Testis (tissue), 2 donors: ENCODE data around the gene ARHGEF40.

ENCODE experiments used
- POLR2A ChIP-seq: fragments of 450-650 bp; IDR thresholded peaks from one replicate; pipeline ENCODE4 v1.6.1; 2017; ENCODE audit warnings: antibody characterized with exemption, mild to moderate bottlenecking, moderate library complexity
- TF ChIP-seq, protein P1 (sequence below), 3 experiments: fragments of 450-650 bp in 2 of 3; fragments of 200-600 bp in 1 of 3; sonication (generic) in 1 of 3; IDR thresholded peaks; one replicate each; pipeline ENCODE4 v1.5.1; 2016 to 2019; ENCODE audit warnings: antibody characterized with exemption in 3 of 3, mild to moderate bottlenecking in 2 of 3, moderate library complexity in 1 of 3

DNA sequence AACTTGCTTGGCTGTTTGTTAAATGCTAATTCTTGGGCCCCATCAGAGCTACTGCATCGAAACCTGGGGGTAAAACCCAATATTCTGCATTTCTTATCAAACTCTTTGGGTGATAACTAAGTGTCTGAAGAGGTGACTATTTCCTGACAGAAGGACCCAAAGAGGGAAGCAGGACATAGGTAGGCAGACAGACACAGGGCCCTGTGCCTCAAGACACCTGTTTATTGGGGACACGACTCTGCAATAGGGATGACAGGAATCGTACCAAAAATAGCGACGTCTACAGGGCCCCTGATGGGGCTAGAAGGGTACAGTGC, 19.7 kb downstream of the ARHGEF40 start:
- TF ChIP-seq, protein P1, sequence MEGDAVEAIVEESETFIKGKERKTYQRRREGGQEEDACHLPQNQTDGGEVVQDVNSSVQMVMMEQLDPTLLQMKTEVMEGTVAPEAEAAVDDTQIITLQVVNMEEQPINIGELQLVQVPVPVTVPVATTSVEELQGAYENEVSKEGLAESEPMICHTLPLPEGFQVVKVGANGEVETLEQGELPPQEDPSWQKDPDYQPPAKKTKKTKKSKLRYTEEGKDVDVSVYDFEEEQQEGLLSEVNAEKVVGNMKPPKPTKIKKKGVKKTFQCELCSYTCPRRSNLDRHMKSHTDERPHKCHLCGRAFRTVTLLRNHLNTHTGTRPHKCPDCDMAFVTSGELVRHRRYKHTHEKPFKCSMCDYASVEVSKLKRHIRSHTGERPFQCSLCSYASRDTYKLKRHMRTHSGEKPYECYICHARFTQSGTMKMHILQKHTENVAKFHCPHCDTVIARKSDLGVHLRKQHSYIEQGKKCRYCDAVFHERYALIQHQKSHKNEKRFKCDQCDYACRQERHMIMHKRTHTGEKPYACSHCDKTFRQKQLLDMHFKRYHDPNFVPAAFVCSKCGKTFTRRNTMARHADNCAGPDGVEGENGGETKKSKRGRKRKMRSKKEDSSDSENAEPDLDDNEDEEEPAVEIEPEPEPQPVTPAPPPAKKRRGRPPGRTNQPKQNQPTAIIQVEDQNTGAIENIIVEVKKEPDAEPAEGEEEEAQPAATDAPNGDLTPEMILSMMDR (IDR thresholded peaks at IDR 0.05) = no peak
- no peak for TF ChIP-seq POLR2A
